GM23248 (cell line): ENCODE results near the gene MAML2. TPM values are rescaled to one million over a fixed set of nuclear protein-coding genes. Genes with fewer than 3 reads are reported as not detected.
A peak's percentile ranks its signal among the peaks of the same experiment; 100 is the strongest.

Source experiments
- DNase-seq: peaks from one replicate; pipeline ENCODE4 v3.0.0-alpha.2; 2015
- H2AFZ ChIP-seq: fragments of 200-600 bp; sonication (generic); 2 replicates; pipeline ENCODE4 v1.6.1; 2016; ENCODE audit warnings: antibody characterized with exemption
- H3F3A ChIP-seq: fragments of 200-600 bp; sonication (generic); 2 replicates; pipeline ENCODE4 v1.6.1; 2016; ENCODE audit warnings: mild to moderate bottlenecking, antibody characterized with exemption, mixed run types; ENCODE audit not compliant: insufficient read depth
- H3K27ac ChIP-seq: fragments of 200-600 bp; sonication (generic); 2 replicates; pipeline ENCODE4 v1.5.1; 2016; ENCODE audit warnings: mild to moderate bottlenecking
- H3K27me3 ChIP-seq: fragments of 200-600 bp; sonication (generic); replicated peaks from 2 replicates; pipeline ENCODE4 v1.6.1; 2016; ENCODE audit warnings: mild to moderate bottlenecking; ENCODE audit not compliant: insufficient read depth
- H3K36me3 ChIP-seq: fragments of 200-600 bp; sonication (generic); 2 replicates; pipeline ENCODE4 v1.6.1; 2016; ENCODE audit warnings: low read depth, mild to moderate bottlenecking
- H3K4me1 ChIP-seq: fragments of 200-600 bp; sonication (generic); 2 replicates; pipeline ENCODE4 v1.6.1; 2016; ENCODE audit warnings: mild to moderate bottlenecking; ENCODE audit not compliant: insufficient read depth
- H3K4me2 ChIP-seq: fragments of 200-600 bp; sonication (generic); one replicate; pipeline ENCODE4 v1.6.1; 2016; ENCODE audit warnings: mild to moderate bottlenecking; ENCODE audit not compliant: unreplicated experiment
- H3K4me3 ChIP-seq: fragments of 200-600 bp; sonication (generic); 2 replicates; pipeline ENCODE4 v1.5.1; 2016; ENCODE audit warnings: mild to moderate bottlenecking
- H3K79me2 ChIP-seq: fragments of 200-600 bp; sonication (generic); 2 replicates; pipeline ENCODE4 v1.6.1; 2016; ENCODE audit warnings: mild to moderate bottlenecking; ENCODE audit not compliant: insufficient read depth
- H3K9ac ChIP-seq: fragments of 200-600 bp; sonication (generic); 2 replicates; pipeline ENCODE4 v1.6.1; 2016; ENCODE audit warnings: mild to moderate bottlenecking
- H3K9me2 ChIP-seq: fragments of 200-600 bp; sonication (generic); 2 replicates; pipeline ENCODE4 v1.6.1; 2016; ENCODE audit warnings: mixed run types, mild to moderate bottlenecking, moderate library complexity; ENCODE audit not compliant: insufficient read depth
- H3K9me3 ChIP-seq: fragments of 200-600 bp; sonication (generic); one replicate; pipeline ENCODE4 v1.6.1; 2017; ENCODE audit warnings: low read depth
- H4K20me1 ChIP-seq: fragments of 200-600 bp; sonication (generic); 2 replicates; pipeline ENCODE4 v1.6.0; 2016; ENCODE audit not compliant: insufficient read depth
- EZH2 ChIP-seq: fragments of 200-600 bp; sonication (generic); IDR thresholded peaks from 2 replicates; pipeline ENCODE4 v1.6.1; 2018; ENCODE audit warnings: antibody characterized with exemption, mild to moderate bottlenecking; ENCODE audit not compliant: insufficient read depth, poor library complexity, severe bottlenecking
- EZH2phosphoT487 ChIP-seq: fragments of 200-600 bp; sonication (generic); IDR thresholded peaks from 2 replicates; pipeline ENCODE4 v1.6.1; 2018; ENCODE audit warnings: antibody characterized with exemption, moderate library complexity, mild to moderate bottlenecking, low read depth; ENCODE audit not compliant: insufficient read depth
- WGBS, 2 experiments: methylation state at CpG; one replicate each; pipeline ENCODE4 v1.1.6; 2015 to 2017; ENCODE audit warnings: low lambda C conversion rate in 2 of 2, low coverage in 1 of 2; ENCODE audit errors: missing lambda C conversion rate in 2 of 2; 5-methylcytosine and 5-hydroxymethylcytosine counted together
- in situ Hi-C: fragments of 300-500 bp; cut with MboI; formaldehyde crosslinking; loops from 2 replicates; pipeline ENCODE4 v1.15.0; 2020
- polyA plus RNA-seq: library from polyadenylated mRNA; unstranded; fragments of >200 nt; fragmentation: Nextera tagmentation; extraction: Ambion mirVana; gene quantifications from 2 replicates; pipeline ENCODE4 v1.2.1, GENCODE V29; 2016
- total RNA-seq: library from RNA; depleted of rRNA; stranded (reverse); fragments of >200 nt; shearing (Covaris generic); gene quantifications from 2 replicates; pipeline ENCODE4 v1.2.3, GENCODE V29; 2014

Gene MAML2
- total and polyA plus RNA-seq, 2 experiments from 2014 or later = 7.4 to 23.7 TPM

DNA sequence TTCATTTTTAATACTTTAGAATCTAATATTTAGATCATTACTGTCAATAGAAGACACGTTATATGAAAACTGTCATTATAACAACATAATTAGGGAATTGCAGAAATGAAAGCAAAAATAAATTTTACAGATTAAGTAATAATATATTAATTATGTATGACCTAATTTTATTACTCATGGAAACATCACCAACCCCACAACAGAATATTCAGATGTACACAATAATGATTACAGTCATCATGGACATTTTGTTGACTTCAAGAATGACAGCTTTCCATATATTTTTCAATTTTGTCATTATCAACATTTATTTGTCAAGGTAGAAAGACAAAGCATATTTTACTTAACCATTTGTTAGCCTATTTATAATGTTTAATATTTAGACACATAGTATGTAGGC lies 119.9 kb downstream of the MAML2 start:
- in situ Hi-C loops = no loop called here

GRCh38 chr11:96222102-96222501 lies 120.9 kb downstream of the MAML2 start:
- Histone ChIP-seq H3K27me3 (no peaks in the 10 kb centered on the region), H3K27ac (no peak overlapping the region), H3F3A (peaks cover 41% of the 10 kb centered on the region), H4K20me1 (no peaks in the 10 kb centered on the region), H3K36me3 (no peaks in the 10 kb centered on the region), H3K4me1 (peaks cover 46% of the 10 kb centered on the region), H3K9me3 (no peaks in the 10 kb centered on the region), H3K4me2 (no peak overlapping the region), H3K79me2 (peaks cover 99% of the 10 kb centered on the region), H3K4me3 (no peak overlapping the region), H3K9ac (no peak overlapping the region), H2AFZ (no peak overlapping the region), H3K9me2 (no peaks in the 10 kb centered on the region)
- 57% methylated on average over 6 of the region's 6 CpGs for WGBS, 2 experiments
- TF ChIP-seq EZH2 (no peak), EZH2phosphoT487 (no peak)
- in situ Hi-C loops = no loop called here
- peak; percentile 53 for DNase-seq

More for the DNA sequence above, 119.9 kb downstream of the MAML2 start:
- Histone ChIP-seq H3K4me3 (no peak overlapping the region), H3K9ac (no peak overlapping the region), H3F3A (peaks cover 51% of the 10 kb centered on the region), H3K4me1 (peaks cover 56% of the 10 kb centered on the region), H3K4me2 (no peak overlapping the region), H3K9me2 (no peaks in the 10 kb centered on the region), H4K20me1 (no peaks in the 10 kb centered on the region), H2AFZ (no peak overlapping the region), H3K9me3 (no peaks in the 10 kb centered on the region), H3K36me3 (no peaks in the 10 kb centered on the region), H3K27ac (no peak overlapping the region), H3K79me2 (peaks cover 99% of the 10 kb centered on the region), H3K27me3 (no peaks in the 10 kb centered on the region)
- no peak for DNase-seq
- TF ChIP-seq EZH2phosphoT487 = no peak
- TF ChIP-seq EZH2 = no peak
- WGBS, 2 experiments = 86 to 93% methylated on average over 1 of the region's 1 CpG

GRCh38 chr11:96221244-96222070 lies 121.5 kb downstream of the MAML2 start:
- no peaks in the 10 kb centered on the region for H4K20me1 ChIP-seq
- H3K27ac ChIP-seq = no peak overlapping the region; the same call in 1 of the 2 replicates
- H3F3A ChIP-seq = peaks cover 36% of the 10 kb centered on the region
- H3K4me1 ChIP-seq = peaks cover 39% of the 10 kb centered on the region
- WGBS, 2 experiments = 28 to 38% methylated on average over 4 of the region's 4 CpGs
- TF ChIP-seq EZH2 (no peak), EZH2phosphoT487 (no peak)
- no peak overlapping the region for H3K4me3 ChIP-seq
- H3K9ac ChIP-seq = no peak overlapping the region
- no peaks in the 10 kb centered on the region for H3K36me3 ChIP-seq
- H3K4me2 ChIP-seq = peak overlapping the region; percentile 61
- no peak overlapping the region for H2AFZ ChIP-seq
- no peak for DNase-seq
- in situ Hi-C loops = no loop called here
- peaks cover 99% of the 10 kb centered on the region for H3K79me2 ChIP-seq
- H3K27me3 ChIP-seq = no peaks in the 10 kb centered on the region
- H3K9me3 ChIP-seq = no peaks in the 10 kb centered on the region
- H3K9me2 ChIP-seq = no peaks in the 10 kb centered on the region

DNA sequence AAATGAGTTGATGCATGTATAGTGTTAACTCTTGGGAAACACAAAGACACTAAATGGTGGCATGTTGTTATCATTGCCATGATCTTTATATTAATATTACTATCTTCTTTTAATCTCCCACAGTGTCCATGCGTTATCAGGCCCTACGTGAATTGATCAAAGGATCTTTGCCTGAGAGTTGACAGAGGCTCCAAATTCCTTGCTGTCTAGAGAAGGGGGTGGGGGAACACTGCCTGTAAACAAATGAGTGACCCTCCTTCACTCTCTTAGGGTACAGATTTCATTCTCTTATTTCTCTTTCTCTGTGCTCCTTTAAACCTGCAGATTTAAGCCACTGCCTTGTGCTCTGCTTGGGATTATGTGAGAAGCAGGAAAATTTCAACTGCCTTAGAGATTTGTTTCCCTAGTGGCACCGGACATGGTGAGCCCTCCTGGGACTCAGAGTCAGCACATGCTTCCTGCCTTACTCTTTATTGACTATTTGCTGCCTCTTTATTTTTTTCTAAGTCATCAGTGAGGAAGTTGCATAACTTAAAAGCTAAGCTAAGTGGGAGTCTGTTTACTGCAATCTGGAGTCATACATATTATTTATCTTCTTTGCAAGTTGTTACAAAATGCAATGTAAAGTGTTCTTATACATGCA lies 122.9 kb downstream of the MAML2 start:
- peaks cover 41% of the 10 kb centered on the region for H3K4me1 ChIP-seq
- DNase-seq = peak; percentile 88
- 21 to 26% methylated on average over 3 of the region's 3 CpGs for WGBS, 2 experiments
- peak overlapping the region; percentile 46 for H3K27ac ChIP-seq
- TF ChIP-seq EZH2phosphoT487 (no peak), EZH2 (no peak)
- peaks cover 99% of the 10 kb centered on the region for H3K79me2 ChIP-seq
- no peaks in the 10 kb centered on the region for H3K9me3 ChIP-seq
- no peaks in the 10 kb centered on the region for H3K27me3 ChIP-seq
- peak overlapping the region; percentile 15; the same call in 1 of the 2 replicates for H3K4me3 ChIP-seq
- in situ Hi-C loops = no loop called here
- H3F3A ChIP-seq = peaks cover 37% of the 10 kb centered on the region
- H3K9me2 ChIP-seq = no peaks in the 10 kb centered on the region
- 0 out of 2 replicates have a peak overlapping the region, but pooled peaks have one; percentile 16 for H3K9ac ChIP-seq
- no peaks in the 10 kb centered on the region for H3K36me3 ChIP-seq
- no peak overlapping the region for H2AFZ ChIP-seq
- peak overlapping the region; percentile 61 for H3K4me2 ChIP-seq
- H4K20me1 ChIP-seq = no peaks in the 10 kb centered on the region
